Measurements from ENCODE around the gene LAD1. TPM values are rescaled to one million over a fixed set of nuclear protein-coding genes. Genes with fewer than 3 reads are reported as not detected.

Gene LAD1
- total RNA-seq, 1 donor from 2014 or later: 38.0 TPM

DNA sequence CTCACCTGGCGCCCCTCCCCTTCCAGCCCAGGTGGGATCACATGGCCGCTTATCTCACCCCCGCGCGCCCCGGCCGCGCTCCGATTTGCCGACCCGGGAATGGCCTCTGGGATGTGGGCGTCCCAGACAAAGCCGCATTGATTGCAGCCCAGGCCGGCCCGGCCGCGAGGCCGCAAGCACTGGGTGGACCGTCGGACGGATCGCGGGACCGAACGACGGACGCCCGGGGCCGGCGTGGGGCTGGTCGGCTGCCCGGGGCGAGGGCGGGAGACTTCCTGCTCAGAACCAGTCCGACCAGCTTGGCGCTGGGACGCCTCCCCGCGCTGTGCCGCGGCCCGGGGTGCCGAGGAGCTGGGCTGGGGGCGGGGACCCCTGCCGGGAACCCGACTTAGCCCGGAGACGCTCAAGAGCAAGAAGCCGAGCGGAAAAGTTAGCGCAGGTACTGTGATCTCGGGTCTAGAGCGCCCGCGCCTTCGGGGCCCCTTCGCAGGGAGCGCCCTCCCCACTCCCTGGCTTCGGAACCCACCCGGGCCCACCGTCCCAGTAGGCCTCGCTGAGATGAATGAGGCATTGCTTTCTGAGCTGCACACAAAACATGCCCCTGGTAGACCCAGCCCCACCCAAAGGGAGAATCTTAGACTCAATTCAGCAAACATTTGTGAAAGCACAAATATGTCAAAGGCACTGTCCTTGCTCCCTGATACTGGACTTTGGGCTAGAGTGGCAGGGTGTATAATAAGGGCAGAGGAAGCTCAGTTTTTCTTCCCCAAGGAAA, 415 bp upstream of the LAD1 start:
- H3K4me3 Mint-ChIP-seq (ENCODE audit: low read depth): peak overlapping the region; percentile 75
- no peaks in the 10 kb centered on the region for H3K9me3 Mint-ChIP-seq (ENCODE audit: low read depth)
- H3K36me3 Mint-ChIP-seq (ENCODE audit: insufficient read depth): peaks cover 2% of the 10 kb centered on the region
- peak; percentile 88 for DNase-seq (ENCODE audit: low spot score, unreplicated experiment)
- peaks cover 44% of the 10 kb centered on the region for H3K4me1 Mint-ChIP-seq (ENCODE audit: low read depth)
- no peaks in the 10 kb centered on the region for H3K27me3 Mint-ChIP-seq
- H3K27ac Mint-ChIP-seq: peak overlapping the region; percentile 89
- TF ChIP-seq CTCF (IDR thresholded peaks at IDR 0.05; ENCODE audit: unreplicated experiment): no peak

GRCh38 chr1:201397675-201398074, 1.4 kb downstream of the LAD1 start:
- Mint-ChIP-seq H3K36me3 (ENCODE audit: insufficient read depth) (peaks cover 2% of the 10 kb centered on the region), H3K27ac (peak overlapping the region; percentile 45), H3K9me3 (ENCODE audit: low read depth) (no peaks in the 10 kb centered on the region), H3K4me1 (ENCODE audit: low read depth) (peaks cover 44% of the 10 kb centered on the region), H3K27me3 (no peaks in the 10 kb centered on the region), H3K4me3 (ENCODE audit: low read depth) (peak overlapping the region; percentile 75)
- no peak for TF ChIP-seq CTCF (IDR thresholded peaks at IDR 0.05; ENCODE audit: unreplicated experiment)
- DNase-seq (ENCODE audit: low spot score, unreplicated experiment): no peak

DNA sequence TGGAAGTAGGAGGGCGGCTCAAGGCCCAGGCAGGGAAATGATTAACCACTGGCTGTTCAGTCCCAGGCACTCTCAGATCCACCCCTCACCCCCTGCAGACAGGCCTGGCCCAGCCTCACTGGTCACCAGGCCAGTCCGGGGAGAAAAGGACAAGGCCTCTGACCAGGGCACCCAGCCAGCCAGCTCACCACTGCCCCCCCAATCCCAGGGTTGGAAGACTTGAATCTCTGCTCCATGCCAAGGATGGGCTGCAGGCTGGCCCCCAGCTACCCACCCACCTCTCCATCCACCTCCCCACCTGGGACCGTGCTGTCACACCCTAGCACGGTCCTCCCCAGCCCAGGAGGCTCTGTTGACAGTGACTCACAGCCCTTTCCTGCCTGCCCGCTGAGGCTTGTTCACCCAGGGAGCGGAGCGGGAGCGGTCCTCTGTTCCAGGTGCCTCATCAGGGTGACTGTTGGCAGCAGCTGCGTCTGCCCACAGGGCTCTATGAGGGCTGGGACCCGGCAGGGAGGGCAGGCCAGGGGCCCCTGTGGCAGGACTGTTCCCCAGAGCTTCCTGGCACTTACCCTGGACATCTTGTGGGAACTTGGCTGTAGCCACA, 2.2 kb downstream of the LAD1 start:
- no peaks in the 10 kb centered on the region for H3K27me3 Mint-ChIP-seq
- peak overlapping the region; percentile 75 for H3K4me3 Mint-ChIP-seq (ENCODE audit: low read depth)

DNA sequence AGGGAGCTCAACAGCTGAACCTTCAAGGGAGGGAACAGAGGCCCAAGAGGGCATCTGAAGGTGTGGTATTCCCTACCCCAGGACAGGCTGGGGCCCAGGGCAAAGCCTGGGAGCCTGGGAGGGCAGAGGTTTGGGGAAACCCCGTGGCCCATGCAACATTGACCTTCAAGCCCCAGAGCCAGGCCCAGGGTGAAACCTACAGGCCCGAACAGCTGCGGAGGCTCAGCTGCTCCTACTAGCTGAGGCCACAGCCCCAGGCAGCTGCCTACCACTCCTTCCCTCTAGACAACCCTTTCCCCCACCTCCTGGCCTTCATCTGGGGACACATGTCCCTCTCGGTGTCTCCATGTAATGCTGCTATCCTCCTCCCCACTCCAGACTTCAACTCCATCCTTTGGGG, 3.2 kb downstream of the LAD1 start:
- no peak for TF ChIP-seq CTCF (IDR thresholded peaks at IDR 0.05; ENCODE audit: unreplicated experiment)
- Mint-ChIP-seq H3K9me3 (ENCODE audit: low read depth) (no peaks in the 10 kb centered on the region), H3K4me1 (ENCODE audit: low read depth) (peaks cover 44% of the 10 kb centered on the region), H3K27me3 (no peaks in the 10 kb centered on the region), H3K4me3 (ENCODE audit: low read depth) (no peak overlapping the region), H3K36me3 (ENCODE audit: insufficient read depth) (peaks cover 1% of the 10 kb centered on the region), H3K27ac (no peak overlapping the region)
- no peak for DNase-seq (ENCODE audit: low spot score, unreplicated experiment)

More for the DNA sequence above, 2.2 kb downstream of the LAD1 start:
- no peaks in the 10 kb centered on the region for H3K9me3 Mint-ChIP-seq (ENCODE audit: low read depth)
- no peak for TF ChIP-seq CTCF (IDR thresholded peaks at IDR 0.05; ENCODE audit: unreplicated experiment)
- peak; percentile 48 for DNase-seq (ENCODE audit: low spot score, unreplicated experiment)
- peaks cover 2% of the 10 kb centered on the region for H3K36me3 Mint-ChIP-seq (ENCODE audit: insufficient read depth)
- H3K27ac Mint-ChIP-seq: peak overlapping the region; percentile 45
- peaks cover 44% of the 10 kb centered on the region for H3K4me1 Mint-ChIP-seq (ENCODE audit: low read depth)

GRCh38 chr1:201394591-201394990, 4.5 kb downstream of the LAD1 start:
- peaks cover 34% of the 10 kb centered on the region for H3K4me1 Mint-ChIP-seq (ENCODE audit: low read depth)
- H3K4me3 Mint-ChIP-seq (ENCODE audit: low read depth): no peak overlapping the region
- no peak for DNase-seq (ENCODE audit: low spot score, unreplicated experiment)
- no peaks in the 10 kb centered on the region for H3K27me3 Mint-ChIP-seq
- TF ChIP-seq CTCF (IDR thresholded peaks at IDR 0.05; ENCODE audit: unreplicated experiment): no peak
- H3K36me3 Mint-ChIP-seq (ENCODE audit: insufficient read depth): no peaks in the 10 kb centered on the region
- H3K9me3 Mint-ChIP-seq (ENCODE audit: low read depth): no peaks in the 10 kb centered on the region
- no peak overlapping the region for H3K27ac Mint-ChIP-seq

Data from progenitor cell of endocrine pancreas (in vitro differentiated cells).